HepG2 (cell line): ENCODE results near the gene HNRNPC. TPM values are rescaled to one million over a fixed set of nuclear protein-coding genes. Genes with fewer than 3 reads are reported as not detected.

Source experiments
- ATAC-seq: fragments of 200-7000 bp; cut with Tn5 transposase; 3 replicates; pipeline ENCODE4 v1.9.1; 2020; ENCODE audit warnings: mild to moderate bottlenecking, moderate library complexity
- BruUV-seq: library from RNA; stranded (reverse); fragments of 400-500 nt; replicated peaks from 2 replicates; lab custom pipeline; 2021; lab: Mats Ljungman, UMichigan
- CTCF ChIA-PET: fragments of 300-600 bp; formaldehyde crosslinking; extraction: SDS; loops from one replicate; lab custom pipeline; 2021; ENCODE audit warnings: low total read pairs, inconsistent platforms, low intra/inter-chr PET ratio; lab: Yijun Ruan, JAX
- POLR2A ChIA-PET: fragments of 350-600 bp; sonication (Branson Sonifier 250); formaldehyde crosslinking; loops from one replicate; lab custom pipeline; 2020; ENCODE audit warnings: antibody characterized with exemption, inconsistent platforms; lab: Yijun Ruan, JAX
- DNase-seq: peaks from one replicate; pipeline ENCODE4 v3.0.0-alpha.2; 2015; ENCODE audit warnings: low spot score
- FAIRE-seq: peaks from 3 replicates; lab custom pipeline; 2011; peaks lifted over from hg19 to GRCh38; lab: Jason Lieb, UNC
- H2AFZ ChIP-seq: one replicate; pipeline ENCODE4 v1.6.1; 2011; ENCODE audit warnings: low read length, inconsistent platforms
- H3K27ac ChIP-seq: fragments of 300-600 bp; 3 replicates; pipeline ENCODE4 v1.8.0; 2011; ENCODE audit warnings: mixed run types, mild to moderate bottlenecking, mixed read lengths, low read length, inconsistent platforms; ENCODE audit not compliant: insufficient read depth; ENCODE audit errors: extremely low read length
- H3K27me3 ChIP-seq, 2 experiments: fragments of 200-600 bp in 1 of 2; 2 replicates in 1 of 2; 3 replicates in 1 of 2; pipeline versions ENCODE4 v1.6.0 to v1.8.0; 2011; ENCODE audit warnings: low read length in 2 of 2, mild to moderate bottlenecking in 2 of 2, moderate library complexity in 2 of 2, inconsistent platforms in 1 of 2; ENCODE audit not compliant: insufficient read depth in 2 of 2, control insufficient read depth in 1 of 2
- H3K36me3 ChIP-seq, 2 experiments: fragments of 200-600 bp in 1 of 2; replicated peaks in 1 of 2; 2 replicates in 1 of 2; 3 replicates in 1 of 2; pipeline versions ENCODE4 v1.5.1 to v1.8.0; 2011; ENCODE audit warnings: low read length in 2 of 2, inconsistent platforms in 1 of 2; ENCODE audit not compliant: insufficient read depth in 2 of 2, control insufficient read depth in 1 of 2
- H3K4me1 ChIP-seq: 2 replicates; pipeline ENCODE4 v1.5.1; 2012; ENCODE audit warnings: low read length, inconsistent platforms; ENCODE audit not compliant: insufficient read depth
- H3K4me2 ChIP-seq: 2 replicates; pipeline ENCODE4 v1.6.0; 2011; ENCODE audit warnings: low read depth, low read length, inconsistent platforms
- H3K4me3 ChIP-seq, 3 experiments: fragments of 200-600 bp in 1 of 3; sonication (generic), shearing (Covaris generic) in 1 of 3; replicated peaks in 1 of 3; 2 replicates each; pipeline ENCODE4 v1.5.1; 2011 to 2016; ENCODE audit warnings: low read length in 3 of 3, inconsistent platforms in 2 of 3, low read depth in 2 of 3, mild to moderate bottlenecking in 2 of 3, control low read depth in 1 of 3, mixed read lengths in 1 of 3; ENCODE audit not compliant: insufficient read depth in 1 of 3
- H3K79me2 ChIP-seq: one replicate; pipeline ENCODE4 v1.6.1; 2011; ENCODE audit warnings: low read length, inconsistent platforms; ENCODE audit not compliant: insufficient read depth
- H3K9ac ChIP-seq: 2 replicates; pipeline ENCODE4 v1.6.0; 2011; ENCODE audit warnings: mild to moderate bottlenecking, low read depth, low read length, inconsistent platforms; ENCODE audit not compliant: insufficient read depth
- H3K9me3 ChIP-seq: 2 replicates; pipeline ENCODE4 v1.5.1; 2012; ENCODE audit warnings: mild to moderate bottlenecking, low read length
- H4K20me1 ChIP-seq: 2 replicates; pipeline ENCODE4 v1.6.0; 2011; ENCODE audit warnings: inconsistent platforms, mild to moderate bottlenecking, low read length, moderate library complexity; ENCODE audit not compliant: insufficient read depth
- ADNP ChIP-seq: sonication (generic); formaldehyde crosslinking; IDR thresholded peaks from 2 replicates; pipeline ENCODE4 v1.4.0; 2020; ENCODE audit warnings: missing genetic modification reagents
- ARNT2 ChIP-seq: sonication (generic); formaldehyde crosslinking; IDR thresholded peaks from 2 replicates; pipeline ENCODE4 v1.8.0; 2022; ENCODE audit warnings: mild to moderate bottlenecking, low read depth, missing genetic modification reagents, moderate library complexity
- JUNB ChIP-seq: sonication (generic); formaldehyde crosslinking; IDR thresholded peaks from 2 replicates; pipeline ENCODE4 v1.8.0; 2022; ENCODE audit warnings: missing genetic modification reagents, mild to moderate bottlenecking, borderline replicate concordance
- KDM4B ChIP-seq: sonication (generic); formaldehyde crosslinking; IDR thresholded peaks from 2 replicates; pipeline ENCODE4 v1.4.0; 2020; ENCODE audit warnings: missing genetic modification reagents
- MATR3 ChIP-seq: sonication (generic); formaldehyde crosslinking; IDR thresholded peaks from 2 replicates; pipeline ENCODE4 v1.4.0; 2020; ENCODE audit warnings: missing genetic modification reagents
- PHF21A ChIP-seq: sonication (generic); formaldehyde crosslinking; IDR thresholded peaks from 2 replicates; pipeline ENCODE4 v1.5.0; 2020; ENCODE audit warnings: mild to moderate bottlenecking, missing genetic modification reagents
- ZNF660 ChIP-seq: sonication (generic); formaldehyde crosslinking; IDR thresholded peaks from 2 replicates; pipeline ENCODE4 v1.5.1; 2020; ENCODE audit warnings: mild to moderate bottlenecking, low read depth, missing genetic modification reagents, borderline replicate concordance
- WGBS: methylation state at CpG from one replicate; pipeline ENCODE4 v1.1.6; 2017; ENCODE audit warnings: low lambda C conversion rate; 5-methylcytosine and 5-hydroxymethylcytosine counted together
- in situ Hi-C: cut with HindIII; loops from 2 replicates; pipeline ENCODE4 v1.10.0; 2017; ENCODE audit warnings: low pct_unique_long_range_greater_than_20kb; ENCODE audit not compliant: extremely low pct_ligation_motif_present
- intact Hi-C: fragments of 100-400 bp; cut with micrococcal nuclease; formaldehyde crosslinking; loops from one replicate; pipeline ENCODE4 v1.10.0; 2022; ENCODE audit not compliant: unreplicated experiment
- polyA plus RNA-seq, 8 experiments: library from polyadenylated mRNA; depleted of rRNA in 3 of 8; stranded (reverse) in 7 of 8; unstranded in 1 of 8; fragments of >200 nt; fragmentation: Illumina TruSeq in 4 of 8; extraction: Trizol in 4 of 8; gene quantifications; 2 replicates each; pipeline versions ENCODE4 v1.2.1 to v1.2.3, GENCODE V29; 2011 to 2016; ENCODE audit warnings: low read depth in 4 of 8, missing spikeins in 1 of 8, mixed read lengths in 1 of 8; ENCODE audit not compliant: insufficient read depth in 1 of 8
- total RNA-seq, 5 experiments: library from RNA; depleted of rRNA; stranded (reverse); fragments of >200 nt; fragmentation: Illumina TruSeq; extraction: Trizol; gene quantifications; 2 replicates each; pipeline ENCODE4 v1.2.3, GENCODE V29; 2016; ENCODE audit warnings: low read depth in 1 of 5
- TF ChIP-seq, protein P1 (sequence below), 2 experiments: fragments of 450-650 bp in 1 of 2; sonication (generic) in 1 of 2; formaldehyde crosslinking in 1 of 2; IDR thresholded peaks; 2 replicates each; pipeline versions ENCODE4 v1.6.1 to v1.8.0; 2016 to 2022; ENCODE audit warnings: antibody characterized with exemption in 1 of 2, mild to moderate bottlenecking in 1 of 2, missing genetic modification reagents in 1 of 2
- TF ChIP-seq, protein P2 (sequence below): sonication (generic); formaldehyde crosslinking; IDR thresholded peaks from 2 replicates; pipeline ENCODE4 v1.5.1; 2020; ENCODE audit warnings: mild to moderate bottlenecking, missing genetic modification reagents, borderline replicate concordance
- TF ChIP-seq, protein P3 (sequence below): sonication (generic); formaldehyde crosslinking; IDR thresholded peaks from 2 replicates; pipeline ENCODE4 v1.4.0; 2020; ENCODE audit warnings: missing genetic modification reagents, mild to moderate bottlenecking, borderline replicate concordance

Gene HNRNPC
- total and polyA plus RNA-seq, 2 of the 13 experiments (the other 11 are each of a cell fraction or from before 2014, with no cell fraction given): 628 to 1,099 TPM

DNA sequence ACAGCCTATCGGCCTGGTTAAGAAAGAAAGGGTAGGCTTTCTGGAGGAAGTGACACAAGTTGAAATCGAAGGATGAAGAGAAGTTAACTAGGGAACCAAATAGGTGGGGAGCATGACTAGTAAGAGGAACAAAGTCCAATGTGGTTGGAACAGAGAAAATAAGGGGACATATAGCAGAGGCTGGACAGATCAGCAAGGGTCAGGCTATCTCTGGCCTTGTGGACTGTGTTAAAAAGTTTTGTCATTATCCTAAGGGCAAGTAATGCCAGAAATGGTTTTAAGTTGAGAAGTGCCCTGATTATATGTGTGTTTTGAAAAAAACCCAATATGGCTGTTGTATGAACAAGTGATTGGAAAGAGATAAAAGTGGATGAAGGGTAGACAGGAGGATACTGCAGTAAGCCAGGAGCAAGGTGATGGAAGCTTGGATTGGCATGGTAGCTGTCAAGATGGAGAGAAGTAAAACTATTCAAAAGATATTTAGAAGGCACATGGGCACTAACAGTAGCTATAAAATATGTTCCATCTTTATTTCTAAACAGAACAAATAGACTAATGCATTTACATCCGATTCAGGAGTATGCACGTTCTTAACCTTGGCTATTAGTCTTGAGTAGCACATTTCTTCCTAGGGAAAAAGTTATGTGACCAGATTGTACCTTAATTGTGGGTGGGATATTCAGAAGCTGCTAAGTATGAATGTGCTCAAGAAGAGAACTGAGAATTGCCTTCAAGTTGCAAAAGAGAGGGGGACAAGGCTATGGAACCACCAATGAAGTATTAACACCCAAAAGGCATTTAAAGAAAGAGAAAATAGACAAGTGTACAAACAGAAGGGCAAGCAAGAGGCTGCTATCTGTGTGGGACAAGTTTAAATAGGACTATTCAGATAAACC lies 66.5 kb downstream of the HNRNPC start:
- no peak for DNase-seq
- Histone ChIP-seq H3K36me3 (peaks cover 2 to 9% of the 10 kb centered on the region in 2 experiments; a peak in 2 of 5 replicates), H2AFZ (no peak overlapping the region), H3K79me2 (no peaks in the 10 kb centered on the region), H3K9me3 (peaks cover under 1% of the 10 kb centered on the region; the same call in 1 of the 2 replicates), H3K4me1 (peaks cover 61% of the 10 kb centered on the region), H3K4me2 (no peak overlapping the region), H3K4me3 (no peak overlapping the region), H4K20me1 (peaks cover 20% of the 10 kb centered on the region), H3K27me3 (no peaks in the 10 kb centered on the region), H3K9ac (no peak overlapping the region), H3K27ac (peak overlapping the region; percentile 1)
- WGBS: 75% methylated on average over 4 of the region's 4 CpGs
- in situ Hi-C loops: no loop called here
- BruUV-seq: TSS peak; percentile 2
- ATAC-seq: peak; percentile 12
- POLR2A ChIA-PET: interaction anchor here (2.0 kb wide), 1 partner anchor 10 kb away, joined by 11 read pairs; no protein-coding TSS in a partner anchor
- CTCF ChIA-PET: no interaction called here
- intact Hi-C loops: no loop called here
- no peak for FAIRE-seq
- TF ChIP-seq MATR3 (CRISPR knock-in tag) (no peak), ARNT2 (CRISPR knock-in tag) (no peak), KDM4B (CRISPR knock-in tag) (no peak), ZNF660 (CRISPR knock-in tag) (no peak), JUNB (CRISPR knock-in tag) (peak; percentile 28; the same call in 1 of the 2 replicates), ADNP (no peak), PHF21A (CRISPR knock-in tag) (no peak)
- TF ChIP-seq, protein P1, sequence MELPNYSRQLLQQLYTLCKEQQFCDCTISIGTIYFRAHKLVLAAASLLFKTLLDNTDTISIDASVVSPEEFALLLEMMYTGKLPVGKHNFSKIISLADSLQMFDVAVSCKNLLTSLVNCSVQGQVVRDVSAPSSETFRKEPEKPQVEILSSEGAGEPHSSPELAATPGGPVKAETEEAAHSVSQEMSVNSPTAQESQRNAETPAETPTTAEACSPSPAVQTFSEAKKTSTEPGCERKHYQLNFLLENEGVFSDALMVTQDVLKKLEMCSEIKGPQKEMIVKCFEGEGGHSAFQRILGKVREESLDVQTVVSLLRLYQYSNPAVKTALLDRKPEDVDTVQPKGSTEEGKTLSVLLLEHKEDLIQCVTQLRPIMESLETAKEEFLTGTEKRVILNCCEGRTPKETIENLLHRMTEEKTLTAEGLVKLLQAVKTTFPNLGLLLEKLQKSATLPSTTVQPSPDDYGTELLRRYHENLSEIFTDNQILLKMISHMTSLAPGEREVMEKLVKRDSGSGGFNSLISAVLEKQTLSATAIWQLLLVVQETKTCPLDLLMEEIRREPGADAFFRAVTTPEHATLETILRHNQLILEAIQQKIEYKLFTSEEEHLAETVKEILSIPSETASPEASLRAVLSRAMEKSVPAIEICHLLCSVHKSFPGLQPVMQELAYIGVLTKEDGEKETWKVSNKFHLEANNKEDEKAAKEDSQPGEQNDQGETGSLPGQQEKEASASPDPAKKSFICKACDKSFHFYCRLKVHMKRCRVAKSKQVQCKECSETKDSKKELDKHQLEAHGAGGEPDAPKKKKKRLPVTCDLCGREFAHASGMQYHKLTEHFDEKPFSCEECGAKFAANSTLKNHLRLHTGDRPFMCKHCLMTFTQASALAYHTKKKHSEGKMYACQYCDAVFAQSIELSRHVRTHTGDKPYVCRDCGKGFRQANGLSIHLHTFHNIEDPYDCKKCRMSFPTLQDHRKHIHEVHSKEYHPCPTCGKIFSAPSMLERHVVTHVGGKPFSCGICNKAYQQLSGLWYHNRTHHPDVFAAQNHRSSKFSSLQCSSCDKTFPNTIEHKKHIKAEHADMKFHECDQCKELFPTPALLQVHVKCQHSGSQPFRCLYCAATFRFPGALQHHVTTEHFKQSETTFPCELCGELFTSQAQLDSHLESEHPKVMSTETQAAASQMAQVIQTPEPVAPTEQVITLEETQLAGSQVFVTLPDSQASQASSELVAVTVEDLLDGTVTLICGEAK (IDR thresholded peaks at IDR 0.05): no peak
- TF ChIP-seq, protein P1 (CRISPR knock-in tag; IDR thresholded peaks at IDR 0.05): no peak
- TF ChIP-seq, protein P2, sequence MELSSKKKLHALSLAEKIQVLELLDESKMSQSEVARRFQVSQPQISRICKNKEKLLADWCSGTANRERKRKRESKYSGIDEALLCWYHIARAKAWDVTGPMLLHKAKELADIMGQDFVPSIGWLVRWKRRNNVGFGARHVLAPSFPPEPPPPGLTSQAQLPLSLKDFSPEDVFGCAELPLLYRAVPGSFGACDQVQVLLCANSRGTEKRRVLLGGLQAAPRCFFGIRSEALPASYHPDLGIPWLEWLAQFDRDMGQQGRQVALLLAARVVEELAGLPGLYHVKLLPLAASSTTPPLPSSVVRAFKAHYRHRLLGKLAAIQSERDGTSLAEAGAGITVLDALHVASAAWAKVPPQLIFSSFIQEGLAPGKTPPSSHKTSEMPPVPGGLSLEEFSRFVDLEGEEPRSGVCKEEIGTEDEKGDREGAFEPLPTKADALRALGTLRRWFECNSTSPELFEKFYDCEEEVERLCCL (CRISPR knock-in tag): no peak
- TF ChIP-seq, protein P3, sequence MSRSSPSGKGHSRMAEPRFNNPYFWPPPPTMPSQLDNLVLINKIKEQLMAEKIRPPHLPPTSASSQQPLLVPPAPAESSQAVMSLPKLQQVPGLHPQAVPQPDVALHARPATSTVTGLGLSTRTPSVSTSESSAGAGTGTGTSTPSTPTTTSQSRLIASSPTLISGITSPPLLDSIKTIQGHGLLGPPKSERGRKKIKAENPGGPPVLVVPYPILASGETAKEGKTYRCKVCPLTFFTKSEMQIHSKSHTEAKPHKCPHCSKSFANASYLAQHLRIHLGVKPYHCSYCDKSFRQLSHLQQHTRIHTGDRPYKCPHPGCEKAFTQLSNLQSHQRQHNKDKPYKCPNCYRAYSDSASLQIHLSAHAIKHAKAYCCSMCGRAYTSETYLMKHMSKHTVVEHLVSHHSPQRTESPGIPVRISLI (CRISPR knock-in tag): no peak
